ENCODE data around the gene DIP2A. TPM values are rescaled to one million over a fixed set of nuclear protein-coding genes. Genes with fewer than 3 reads are reported as not detected.
A peak's percentile ranks its signal among the peaks of the same experiment; 100 is the strongest.

DIP2A gene
- polyA plus RNA-seq, 3 donors, result 4.6 to 55.4 (median 6.1) TPM

GRCh38 chr21:46425041-46425440 is 33.6 kb upstream of the DIP2A start:
- H3K79me2 ChIP-seq (ENCODE audit: insufficient read depth, low read length), result no peaks in the 10 kb centered on the region
- Mint-ChIP-seq H3K9me3 (no peaks in the 10 kb centered on the region), H3K4me3 (no peak overlapping the region), H3K27me3 (ENCODE audit: low read depth in 3 of 3) (peaks cover 0 to 2% (median 1%) of the 10 kb centered on the region in 3 donors), H3K27ac (peak overlapping the region in 2 of 7 donors; percentile 10 to 16), H3K4me1 (peaks cover 2% of the 10 kb centered on the region), H3K36me3 (peaks cover 51 to 73% of the 10 kb centered on the region in 2 donors)
- intact Hi-C loops (cut with micrococcal nuclease), result no loop called here
- WGBS (ENCODE audit: insufficient coverage), result 96% methylated on average over 16 of the region's 19 CpGs
- H3K9ac ChIP-seq (ENCODE audit: insufficient read depth, low read length, poor library complexity, severe bottlenecking), result no peak overlapping the region
- no peak overlapping the region for H3K27ac ChIP-seq (ENCODE audit: low read depth in 1 of 2, low read length in 2 of 2)
- H4K20me1 ChIP-seq (ENCODE audit: insufficient read depth, low read length), result no peaks in the 10 kb centered on the region
- no peak for DNase-seq
- no peaks in the 10 kb centered on the region for H3K9me3 ChIP-seq (replicated peaks in 1 of 2; ENCODE audit: control insufficient read depth in 1 of 2, insufficient read depth in 1 of 2, low read length in 2 of 2)
- H3K36me3 ChIP-seq (replicated peaks in 1 of 2; ENCODE audit: control insufficient read depth in 1 of 2, insufficient read depth in 2 of 2, low read length in 2 of 2), result peaks cover 39 to 81% of the 10 kb centered on the region in 2 donors
- no peaks in the 10 kb centered on the region for H3K27me3 ChIP-seq (ENCODE audit: control insufficient read depth in 2 of 2, insufficient read depth in 2 of 2, low read length in 2 of 2)
- H3K4me3 ChIP-seq (replicated peaks in 1 of 3; ENCODE audit: low read depth in 2 of 3, low read length in 3 of 3), result no peak overlapping the region
- TF ChIP-seq CTCF (IDR thresholded peaks at IDR 0.05), result no peak
- H3K4me2 ChIP-seq (replicated peaks; ENCODE audit: extremely low read depth, low read length, poor library complexity, severe bottlenecking), result no peak overlapping the region
- H2AFZ ChIP-seq (ENCODE audit: insufficient read depth, low read depth, low read length, poor library complexity, severe bottlenecking), result no peak overlapping the region
- H3K4me1 ChIP-seq (ENCODE audit: control insufficient read depth in 1 of 2, insufficient read depth in 2 of 2, low read length in 2 of 2), result no peaks in the 10 kb centered on the region

- Histone ChIP-seq H3K4me2 (replicated peaks; ENCODE audit: extremely low read depth, low read length, poor library complexity, severe bottlenecking) (no peak overlapping the region), H3K27me3 (ENCODE audit: control insufficient read depth in 2 of 2, insufficient read depth in 2 of 2, low read length in 2 of 2) (no peaks in the 10 kb centered on the region), H3K4me3 (replicated peaks in 1 of 3; ENCODE audit: low read depth in 2 of 3, low read length in 3 of 3) (no peak overlapping the region), H3K9me3 (replicated peaks in 1 of 2; ENCODE audit: control insufficient read depth in 1 of 2, insufficient read depth in 1 of 2, low read length in 2 of 2) (no peaks in the 10 kb centered on the region), H3K27ac (ENCODE audit: low read depth in 1 of 2, low read length in 2 of 2) (no peak overlapping the region), H3K4me1 (ENCODE audit: control insufficient read depth in 1 of 2, insufficient read depth in 2 of 2, low read length in 2 of 2) (no peaks in the 10 kb centered on the region), H4K20me1 (ENCODE audit: insufficient read depth, low read length) (no peaks in the 10 kb centered on the region), H2AFZ (ENCODE audit: insufficient read depth, low read depth, low read length, poor library complexity, severe bottlenecking) (no peak overlapping the region), H3K9ac (ENCODE audit: insufficient read depth, low read length, poor library complexity, severe bottlenecking) (no peak overlapping the region), H3K79me2 (ENCODE audit: insufficient read depth, low read length) (no peaks in the 10 kb centered on the region), H3K36me3 (replicated peaks in 1 of 2; ENCODE audit: control insufficient read depth in 1 of 2, insufficient read depth in 2 of 2, low read length in 2 of 2) (peaks cover 41 to 81% of the 10 kb centered on the region in 2 donors)
- peaks cover 0 to 2% (median 1%) of the 10 kb centered on the region in 3 donors for H3K27me3 Mint-ChIP-seq (ENCODE audit: low read depth in 3 of 3)
- WGBS (ENCODE audit: insufficient coverage), result 92% methylated on average over 13 of the region's 23 CpGs
- H3K36me3 Mint-ChIP-seq, result peaks cover 50 to 73% of the 10 kb centered on the region in 2 donors
- no peak for DNase-seq
- H3K4me1 Mint-ChIP-seq, result peaks cover 2% of the 10 kb centered on the region
- H3K4me3 Mint-ChIP-seq, result no peak overlapping the region
- H3K9me3 Mint-ChIP-seq, result no peaks in the 10 kb centered on the region
- TF ChIP-seq CTCF (IDR thresholded peaks at IDR 0.05), result no peak
- H3K27ac Mint-ChIP-seq, result peak overlapping the region in 2 of 7 donors; percentile 31 to 37
- intact Hi-C loops (cut with micrococcal nuclease), result no loop called here
These were observed 33.1 kb upstream of the DIP2A start for GRCh38 chr21:46425571-46425970.
